SJCRH30 (cell line): Measurements from ENCODE around the gene KRT72. TPM values are rescaled to one million over a fixed set of nuclear protein-coding genes. Genes with fewer than 3 reads are reported as not detected.

ENCODE experiments used
- DNase-seq, 2 experiments: peaks; one replicate each; pipeline ENCODE4 v3.0.0-alpha.2; 2015 to 2020
- H3K27ac ChIP-seq: fragments of 250-450 bp; sonication (Bioruptor Pico); 2 replicates; pipeline ENCODE4 v1.5.1; 2020; ENCODE audit warnings: mild to moderate bottlenecking, moderate library complexity
- H3K27me3 ChIP-seq: fragments of 250-450 bp; sonication (Bioruptor Pico); 2 replicates; pipeline ENCODE4 v1.5.1; 2020; ENCODE audit warnings: mild to moderate bottlenecking, moderate library complexity
- H3K36me3 ChIP-seq: fragments of 250-450 bp; sonication (Bioruptor Pico); 2 replicates; pipeline ENCODE4 v1.5.1; 2020; ENCODE audit warnings: mild to moderate bottlenecking, moderate library complexity
- H3K4me1 ChIP-seq: fragments of 250-450 bp; sonication (Bioruptor Pico); 2 replicates; pipeline ENCODE4 v1.5.1; 2020; ENCODE audit warnings: mild to moderate bottlenecking, moderate library complexity
- H3K4me3 ChIP-seq: fragments of 250-450 bp; sonication (Bioruptor Pico); 2 replicates; pipeline ENCODE4 v1.5.1; 2020; ENCODE audit warnings: mild to moderate bottlenecking, moderate library complexity
- H3K9me3 ChIP-seq: fragments of 250-450 bp; sonication (Bioruptor Pico); replicated peaks from 2 replicates; pipeline ENCODE4 v1.5.1; 2020; ENCODE audit warnings: mild to moderate bottlenecking, moderate library complexity
- total RNA-seq: library from RNA; depleted of rRNA; stranded (reverse); fragments of >200 nt; shearing (Covaris generic); gene quantifications from 2 replicates; pipeline ENCODE4 v1.2.3, GENCODE V29; 2014; rRNA removed

KRT72 gene
- total RNA-seq, 1 experiment from 2014 or later = not detected

DNA sequence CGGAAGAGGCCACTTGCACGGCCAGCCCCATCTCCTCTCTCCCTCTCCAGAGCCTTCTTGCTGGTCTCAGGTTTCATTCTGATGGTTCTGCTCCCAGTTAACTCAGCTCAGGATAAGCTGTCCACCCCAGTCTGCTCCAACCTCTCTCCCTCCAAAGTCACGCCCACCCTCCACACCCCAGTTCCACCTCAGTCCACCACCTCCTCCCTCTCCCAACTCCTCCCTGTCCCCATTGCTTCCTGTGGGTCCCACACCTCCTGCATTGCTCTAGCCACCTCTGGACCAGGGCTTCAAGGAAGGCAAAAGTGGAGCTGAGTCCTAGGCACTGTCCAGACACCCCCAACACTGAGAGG lies 61.5 kb downstream of the KRT72 start:
- Histone ChIP-seq H3K4me1 (peaks cover 4% of the 10 kb centered on the region; the same call in 1 of the 2 replicates), H3K27me3 (no peaks in the 10 kb centered on the region), H3K9me3 (no peaks in the 10 kb centered on the region), H3K27ac (no peak overlapping the region), H3K4me3 (no peak overlapping the region), H3K36me3 (no peaks in the 10 kb centered on the region)
- DNase-seq = no peak

GRCh38 chr12:52539083-52539820 lies 62.0 kb downstream of the KRT72 start:
- DNase-seq = peak in 1 of 2 experiments; percentile 41
- Histone ChIP-seq H3K27me3 (no peaks in the 10 kb centered on the region), H3K4me3 (no peak overlapping the region), H3K36me3 (no peaks in the 10 kb centered on the region), H3K27ac (no peak overlapping the region), H3K9me3 (no peaks in the 10 kb centered on the region), H3K4me1 (peaks cover 4% of the 10 kb centered on the region; the same call in 1 of the 2 replicates)

DNA sequence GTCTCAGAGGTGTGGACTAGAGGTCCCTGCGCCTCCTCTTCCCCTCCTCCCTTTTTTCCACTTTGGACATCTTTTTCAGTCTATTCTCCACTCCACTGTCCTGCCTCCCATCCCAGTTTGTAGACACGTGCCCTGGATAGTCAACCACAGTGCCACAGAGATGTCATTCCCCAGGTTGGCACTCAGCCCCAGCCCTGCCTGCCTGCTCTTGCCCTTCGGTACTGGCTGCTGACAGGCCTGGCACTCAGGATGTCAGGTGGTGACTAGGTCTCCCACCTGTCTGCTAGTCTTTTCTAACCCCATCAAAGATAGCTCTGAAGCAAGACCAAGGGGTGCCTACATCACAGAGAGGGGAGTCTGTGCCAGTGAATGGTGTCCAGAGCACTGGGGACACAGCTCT lies 64.2 kb downstream of the KRT72 start:
- Histone ChIP-seq H3K36me3 (no peaks in the 10 kb centered on the region), H3K27ac (no peak overlapping the region), H3K27me3 (0 out of 2 replicates have a peak, but pooled peaks cover 3% of the 10 kb centered on the region), H3K9me3 (no peaks in the 10 kb centered on the region), H3K4me1 (peaks cover 4% of the 10 kb centered on the region; the same call in 1 of the 2 replicates), H3K4me3 (no peak overlapping the region)
- DNase-seq = no peak

Other genes starting within 250 kb of the KRT72 start
- gene KRT85, start 234.0 kb downstream of the KRT72 start, total RNA-seq = not detected in 2 replicates
- not detected in 2 replicates for gene KRT84, start 215.8 kb downstream of the KRT72 start, total RNA-seq
- not detected in 2 replicates for gene KRT82, start 195.1 kb downstream of the KRT72 start, total RNA-seq
- gene KRT75, start 167.1 kb downstream of the KRT72 start, total RNA-seq = not detected in 2 replicates
- not detected in 2 replicates for gene KRT6B, start 149.3 kb downstream of the KRT72 start, total RNA-seq
- not detected in 2 replicates for gene KRT6C, start 127.7 kb downstream of the KRT72 start, total RNA-seq
- not detected in 2 replicates for gene KRT6A, start 108.2 kb downstream of the KRT72 start, total RNA-seq
- gene KRT5, start 81.1 kb downstream of the KRT72 start, total RNA-seq = not detected in 2 replicates
- not detected in 2 replicates for gene KRT71, start 48.3 kb downstream of the KRT72 start, total RNA-seq
- gene KRT74, start 27.6 kb downstream of the KRT72 start, total RNA-seq = not detected in 2 replicates
- gene KRT73, start 17.1 kb upstream of the KRT72 start, total RNA-seq = not detected in 2 replicates
- gene KRT2, start 50.7 kb upstream of the KRT72 start, total RNA-seq = not detected in 2 replicates
- not detected in 2 replicates for gene KRT1, start 78.9 kb upstream of the KRT72 start, total RNA-seq
- gene KRT77, start 102.1 kb upstream of the KRT72 start, total RNA-seq = not detected in 2 replicates
- gene KRT76, start 175.9 kb upstream of the KRT72 start, total RNA-seq = not detected in 2 replicates
- gene KRT3, start 194.7 kb upstream of the KRT72 start, total RNA-seq = not detected in 2 replicates
- gene KRT4, start 212.7 kb upstream of the KRT72 start, total RNA-seq = not detected in 2 replicates
- gene KRT79, start 232.8 kb upstream of the KRT72 start, total RNA-seq = not detected in 2 replicates
- gene KRT78, start 247.5 kb upstream of the KRT72 start, total RNA-seq = not detected in 2 replicates